ENCODE measurements around the gene SH2D3A. TPM values are rescaled to one million over a fixed set of nuclear protein-coding genes. Genes with fewer than 3 reads are reported as not detected.

Gene SH2D3A
- total RNA-seq, 4 donors from 2014 or later: 41.4 to 127 (median 55.5) TPM

DNA sequence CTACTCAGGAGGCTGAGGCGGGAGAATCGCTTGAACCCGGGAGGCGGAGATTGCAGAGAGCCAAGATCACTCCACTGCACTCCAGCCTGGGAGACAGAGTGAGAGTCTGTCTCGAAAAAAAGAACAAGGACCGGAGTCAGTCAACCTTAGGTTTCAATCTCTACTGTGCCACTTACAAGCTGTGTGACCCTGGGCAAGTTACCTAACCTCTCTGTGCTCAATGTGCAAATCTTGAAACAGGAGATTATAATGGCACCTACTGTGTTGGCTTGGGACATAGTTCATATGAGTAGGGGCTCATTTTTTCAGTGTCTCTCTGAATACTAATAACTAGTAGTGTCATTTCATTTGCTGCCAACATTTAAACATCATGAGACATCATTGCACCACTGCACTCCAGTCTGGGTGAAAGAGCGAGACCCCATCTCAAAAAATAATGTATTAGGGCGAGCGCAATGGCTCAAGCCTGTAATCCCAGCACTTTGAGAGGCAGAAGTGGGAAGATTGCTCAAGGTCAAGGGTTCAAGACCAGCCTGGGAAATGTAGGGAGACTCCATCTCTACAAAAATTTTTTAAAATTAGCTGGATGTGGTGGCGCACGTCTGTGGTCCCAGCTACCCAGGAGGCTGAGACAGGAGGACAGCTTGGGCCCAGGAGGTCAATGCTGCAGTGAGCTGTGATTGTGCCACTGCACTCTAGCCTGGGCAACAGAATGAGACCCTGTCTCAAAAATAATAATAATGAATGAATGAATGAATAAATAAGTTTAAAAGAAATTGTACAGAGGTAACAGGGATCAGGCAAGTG lies 52.3 kb downstream of the SH2D3A start:
- no peak overlapping the region for H3K27ac ChIP-seq
- in situ Hi-C loops (cut with MboI; ENCODE audit: low pct_ligation_motif_present in 1 of 4, low pct_unique_long_range_greater_than_20kb in 1 of 4, low sequenced_read_pairs in 3 of 4): loop anchor here in 1 of 4 donors (25.0 kb wide), 1 partner anchor 147 kb away; no protein-coding TSS in a partner anchor
- no peaks in the 10 kb centered on the region for H3K4me1 ChIP-seq
- H3K27me3 ChIP-seq: peaks cover 13% of the 10 kb centered on the region
- H3K36me3 ChIP-seq: no peaks in the 10 kb centered on the region
- no peak for DNase-seq
- TF ChIP-seq, protein P1, sequence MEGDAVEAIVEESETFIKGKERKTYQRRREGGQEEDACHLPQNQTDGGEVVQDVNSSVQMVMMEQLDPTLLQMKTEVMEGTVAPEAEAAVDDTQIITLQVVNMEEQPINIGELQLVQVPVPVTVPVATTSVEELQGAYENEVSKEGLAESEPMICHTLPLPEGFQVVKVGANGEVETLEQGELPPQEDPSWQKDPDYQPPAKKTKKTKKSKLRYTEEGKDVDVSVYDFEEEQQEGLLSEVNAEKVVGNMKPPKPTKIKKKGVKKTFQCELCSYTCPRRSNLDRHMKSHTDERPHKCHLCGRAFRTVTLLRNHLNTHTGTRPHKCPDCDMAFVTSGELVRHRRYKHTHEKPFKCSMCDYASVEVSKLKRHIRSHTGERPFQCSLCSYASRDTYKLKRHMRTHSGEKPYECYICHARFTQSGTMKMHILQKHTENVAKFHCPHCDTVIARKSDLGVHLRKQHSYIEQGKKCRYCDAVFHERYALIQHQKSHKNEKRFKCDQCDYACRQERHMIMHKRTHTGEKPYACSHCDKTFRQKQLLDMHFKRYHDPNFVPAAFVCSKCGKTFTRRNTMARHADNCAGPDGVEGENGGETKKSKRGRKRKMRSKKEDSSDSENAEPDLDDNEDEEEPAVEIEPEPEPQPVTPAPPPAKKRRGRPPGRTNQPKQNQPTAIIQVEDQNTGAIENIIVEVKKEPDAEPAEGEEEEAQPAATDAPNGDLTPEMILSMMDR (IDR thresholded peaks at IDR 0.05): no peak
- TF ChIP-seq POLR2A (IDR thresholded peaks at IDR 0.05) (no peak), POLR2AphosphoS5 (IDR thresholded peaks at IDR 0.05) (no peak), EP300 (IDR thresholded peaks at IDR 0.05; ENCODE audit: low read depth) (no peak)
- H3K4me3 ChIP-seq: no peak overlapping the region
- 79 to 88% methylated on average over 3 to 11 of the region's 11 CpGs for WGBS, 2 donors (ENCODE audit: low coverage in 1 of 2)
- intact Hi-C loops (cut with DNase I; ENCODE audit: low total_unique reads): no loop called here
- no peaks in the 10 kb centered on the region for H3K9me3 ChIP-seq

DNA sequence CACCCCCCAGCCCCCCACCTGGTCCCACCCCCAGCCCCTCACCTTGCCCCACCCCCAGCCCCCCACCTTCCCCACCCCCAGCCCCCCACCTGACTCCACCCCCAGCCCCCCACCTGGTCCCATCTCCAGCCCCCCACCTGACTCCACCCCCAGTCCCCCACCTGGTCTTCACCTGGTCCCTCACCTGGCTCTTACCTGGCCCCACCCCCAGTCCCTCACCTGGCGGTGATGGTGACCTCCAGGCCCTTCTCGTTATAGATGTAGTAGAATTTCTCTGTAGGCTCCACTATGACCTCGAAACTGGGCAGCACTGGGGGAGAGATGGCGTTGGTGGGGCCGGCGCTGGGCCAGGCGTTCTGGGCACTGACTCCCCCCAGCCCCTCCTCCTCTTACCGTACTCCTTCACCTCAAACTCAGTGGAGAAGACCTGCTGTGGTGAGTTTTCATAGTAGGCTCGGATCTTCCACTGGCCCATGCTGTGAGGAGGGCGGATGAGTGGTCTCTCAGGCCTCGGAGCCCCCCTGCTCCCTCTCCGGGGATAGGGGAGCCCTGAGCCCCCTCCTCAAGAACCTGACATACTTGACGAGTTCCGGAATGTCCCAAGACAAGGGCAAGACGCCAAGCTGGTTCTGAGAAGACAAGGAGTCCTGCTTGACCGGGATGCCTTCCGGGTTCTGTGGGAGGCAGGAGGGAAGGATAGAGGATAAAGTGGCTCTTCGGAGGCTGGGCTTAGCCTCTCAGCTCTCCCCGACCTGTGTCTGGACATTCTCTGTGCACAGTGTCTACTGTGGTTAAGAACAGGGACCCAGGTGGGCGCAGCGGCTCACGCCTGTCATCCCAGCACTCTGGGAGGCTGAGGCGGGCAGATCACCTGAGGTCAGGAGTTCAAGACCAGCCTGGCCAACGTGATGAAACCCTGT lies 53.2 kb downstream of the SH2D3A start:
- 63 to 64% methylated on average over 5 to 22 of the region's 24 CpGs for WGBS, 2 donors (ENCODE audit: low coverage in 1 of 2)
- intact Hi-C loops (cut with DNase I; ENCODE audit: low total_unique reads): no loop called here
- Histone ChIP-seq H3K4me3 (no peak overlapping the region), H3K9me3 (no peaks in the 10 kb centered on the region), H3K27ac (no peak overlapping the region), H3K36me3 (no peaks in the 10 kb centered on the region), H3K4me1 (no peaks in the 10 kb centered on the region), H3K27me3 (peaks cover 22% of the 10 kb centered on the region)
- no peak for TF ChIP-seq EP300 (IDR thresholded peaks at IDR 0.05; ENCODE audit: low read depth)
- no peak for TF ChIP-seq POLR2A (IDR thresholded peaks at IDR 0.05)
- TF ChIP-seq POLR2AphosphoS5 (IDR thresholded peaks at IDR 0.05): no peak
- TF ChIP-seq, protein P1 (IDR thresholded peaks at IDR 0.05): no peak
- in situ Hi-C loops (cut with MboI; ENCODE audit: low pct_ligation_motif_present in 1 of 4, low pct_unique_long_range_greater_than_20kb in 1 of 4, low sequenced_read_pairs in 3 of 4): loop anchor here in 1 of 4 donors (25.0 kb wide), 1 partner anchor 148 kb away; no protein-coding TSS in a partner anchor
- no peak for DNase-seq

DNA sequence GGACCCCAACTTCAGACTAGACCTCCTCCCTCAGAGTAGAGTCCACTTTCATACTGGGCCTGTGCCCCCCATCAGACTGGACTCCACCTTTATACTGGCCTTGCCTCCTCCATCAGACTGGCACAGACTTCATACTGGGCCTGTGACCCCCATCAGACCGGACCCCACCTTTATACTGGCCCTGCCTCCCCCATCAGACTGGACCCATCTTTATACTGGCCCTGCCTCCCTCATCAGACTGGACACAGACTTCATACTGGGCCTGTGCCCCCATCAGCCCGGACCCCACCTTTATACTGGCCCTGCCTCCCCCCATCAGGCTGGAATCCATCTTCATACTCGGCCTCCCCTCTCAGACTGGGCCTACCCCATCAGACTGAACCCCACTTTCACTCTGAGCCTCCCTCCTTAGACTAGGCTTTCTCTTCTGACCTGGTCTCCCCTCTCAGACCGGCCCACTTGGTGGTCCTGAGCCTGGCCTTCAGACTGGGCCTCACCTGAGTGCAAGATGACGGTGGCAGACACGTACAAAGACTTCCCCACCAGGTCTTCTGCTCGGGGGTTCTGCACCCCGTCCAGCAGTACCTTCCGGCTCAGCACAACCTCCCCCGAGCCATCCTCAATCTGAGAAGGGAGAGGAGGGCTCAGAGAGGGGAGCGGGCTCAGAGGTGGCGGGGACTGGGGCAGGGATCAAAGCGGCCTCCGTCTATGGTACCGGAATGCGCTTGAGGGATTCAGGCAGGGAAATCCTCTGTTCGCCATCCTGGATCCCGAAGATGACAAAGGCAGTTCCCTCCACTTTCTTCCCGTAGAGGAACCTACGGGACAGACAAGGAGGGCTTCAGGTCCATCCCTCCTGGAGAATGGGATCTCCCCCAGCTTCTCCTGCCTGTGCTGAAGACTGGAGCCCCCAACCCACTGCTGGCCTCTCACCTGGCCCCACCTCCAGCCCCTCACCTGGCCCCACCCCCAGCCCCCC lies 54.3 kb downstream of the SH2D3A start:
- DNase-seq: no peak
- intact Hi-C loops (cut with DNase I; ENCODE audit: low total_unique reads) (no loop called here), in situ Hi-C loops (cut with MboI; ENCODE audit: low pct_ligation_motif_present in 1 of 4, low pct_unique_long_range_greater_than_20kb in 1 of 4, low sequenced_read_pairs in 3 of 4) (loop anchor here in 1 of 4 donors (25.0 kb wide), 1 partner anchor 149 kb away; no protein-coding TSS in a partner anchor)
- 92 to 94% methylated on average over 7 to 20 of the region's 20 CpGs for WGBS, 2 donors (ENCODE audit: low coverage in 1 of 2)
- Histone ChIP-seq H3K27ac (no peak overlapping the region), H3K4me1 (no peaks in the 10 kb centered on the region), H3K36me3 (no peaks in the 10 kb centered on the region), H3K27me3 (peaks cover 25% of the 10 kb centered on the region), H3K9me3 (no peaks in the 10 kb centered on the region), H3K4me3 (no peak overlapping the region)
- TF ChIP-seq EP300 (IDR thresholded peaks at IDR 0.05; ENCODE audit: low read depth): no peak
- TF ChIP-seq POLR2AphosphoS5 (IDR thresholded peaks at IDR 0.05): no peak

DNA sequence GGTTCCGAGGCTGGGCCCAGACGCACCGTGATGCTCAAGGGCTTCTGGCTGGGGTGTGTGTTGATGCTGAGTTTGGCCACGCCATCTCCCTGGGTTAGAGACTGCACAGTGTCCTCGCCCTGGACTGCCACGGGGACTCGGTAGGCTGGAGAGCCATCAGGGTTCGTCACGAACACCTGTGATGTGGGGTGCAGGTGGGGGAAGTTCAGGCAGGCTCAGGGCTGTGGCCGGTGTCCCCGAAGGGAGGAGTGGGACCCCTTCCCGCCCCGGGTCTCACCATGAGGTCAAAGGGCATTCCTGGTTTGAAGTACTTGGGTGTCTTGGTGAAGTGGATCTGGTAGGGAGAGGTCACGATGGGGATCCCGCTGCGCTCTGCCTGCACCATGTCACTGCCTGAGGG lies 55.0 kb downstream of the SH2D3A start:
- peaks cover 30% of the 10 kb centered on the region for H3K27me3 ChIP-seq
- no peaks in the 10 kb centered on the region for H3K9me3 ChIP-seq
- TF ChIP-seq EP300 (IDR thresholded peaks at IDR 0.05; ENCODE audit: low read depth): no peak
- no peak for TF ChIP-seq POLR2A (IDR thresholded peaks at IDR 0.05)
- TF ChIP-seq, protein P1 (IDR thresholded peaks at IDR 0.05): no peak
- TF ChIP-seq POLR2AphosphoS5 (IDR thresholded peaks at IDR 0.05): no peak
- no peaks in the 10 kb centered on the region for H3K4me1 ChIP-seq
- no peak overlapping the region for H3K4me3 ChIP-seq
- DNase-seq: no peak
- 92% methylated on average over 16 of the region's 16 CpGs; no CpG with 5 or more reads in 1 of the 2 donors for WGBS, 2 donors (ENCODE audit: low coverage in 1 of 2)
- H3K36me3 ChIP-seq: no peaks in the 10 kb centered on the region
- H3K27ac ChIP-seq: no peak overlapping the region
- intact Hi-C loops (cut with DNase I; ENCODE audit: low total_unique reads): no loop called here
- in situ Hi-C loops (cut with MboI; ENCODE audit: low pct_ligation_motif_present in 1 of 4, low pct_unique_long_range_greater_than_20kb in 1 of 4, low sequenced_read_pairs in 3 of 4): loop anchor here in 1 of 4 donors (25.0 kb wide), 1 partner anchor 150 kb away; no protein-coding TSS in a partner anchor
